ENCODE results near the gene TAF4B.

GRCh38 chr18:26425148-26425531 lies 198.9 kb downstream of the TAF4B start:
- TF ChIP-seq, protein P1, sequence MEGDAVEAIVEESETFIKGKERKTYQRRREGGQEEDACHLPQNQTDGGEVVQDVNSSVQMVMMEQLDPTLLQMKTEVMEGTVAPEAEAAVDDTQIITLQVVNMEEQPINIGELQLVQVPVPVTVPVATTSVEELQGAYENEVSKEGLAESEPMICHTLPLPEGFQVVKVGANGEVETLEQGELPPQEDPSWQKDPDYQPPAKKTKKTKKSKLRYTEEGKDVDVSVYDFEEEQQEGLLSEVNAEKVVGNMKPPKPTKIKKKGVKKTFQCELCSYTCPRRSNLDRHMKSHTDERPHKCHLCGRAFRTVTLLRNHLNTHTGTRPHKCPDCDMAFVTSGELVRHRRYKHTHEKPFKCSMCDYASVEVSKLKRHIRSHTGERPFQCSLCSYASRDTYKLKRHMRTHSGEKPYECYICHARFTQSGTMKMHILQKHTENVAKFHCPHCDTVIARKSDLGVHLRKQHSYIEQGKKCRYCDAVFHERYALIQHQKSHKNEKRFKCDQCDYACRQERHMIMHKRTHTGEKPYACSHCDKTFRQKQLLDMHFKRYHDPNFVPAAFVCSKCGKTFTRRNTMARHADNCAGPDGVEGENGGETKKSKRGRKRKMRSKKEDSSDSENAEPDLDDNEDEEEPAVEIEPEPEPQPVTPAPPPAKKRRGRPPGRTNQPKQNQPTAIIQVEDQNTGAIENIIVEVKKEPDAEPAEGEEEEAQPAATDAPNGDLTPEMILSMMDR (IDR thresholded peaks at IDR 0.05): no peak
- TF ChIP-seq EP300 (IDR thresholded peaks at IDR 0.05; ENCODE audit: low read depth): no peak

All from transverse colon (tissue), 3 donors.